NCI-H82 treated with DMSO at 0.1 percent for 48 hours (cell line): ENCODE data around the gene AVPR2.
A peak's percentile ranks its signal among the peaks of the same experiment; 100 is the strongest.

Source experiments
- DNase-seq: peaks from one replicate; lab custom pipeline; 2025; ENCODE audit not compliant: unreplicated experiment; lab: John Stamatoyannopoulos, UW

AVPR2 gene

GRCh38 chrX:153910446-153910845, 6.0 kb downstream of the AVPR2 start:
- DNase-seq, result no peak

- DNase-seq, result no peak
Observed at GRCh38 chrX:153911798-153912197, 7.3 kb downstream of the AVPR2 start.

- no peak for DNase-seq
Observed at GRCh38 chrX:153913211-153913610, 8.7 kb downstream of the AVPR2 start.

- DNase-seq, result no peak
Observed at GRCh38 chrX:153913701-153914100, 9.2 kb downstream of the AVPR2 start.

- DNase-seq, result no peak
Observed at GRCh38 chrX:153917869-153918268, 13.4 kb downstream of the AVPR2 start.

GRCh38 chrX:153919281-153919680, 14.8 kb downstream of the AVPR2 start:
- DNase-seq, result no peak

GRCh38 chrX:153920546-153920945, 16.1 kb downstream of the AVPR2 start:
- DNase-seq, result no peak

GRCh38 chrX:153921070-153921469, 16.6 kb downstream of the AVPR2 start:
- no peak for DNase-seq

GRCh38 chrX:153921511-153922446, 17.3 kb downstream of the AVPR2 start:
- no peak for DNase-seq

- peak; percentile 49 for DNase-seq
Observed at GRCh38 chrX:153922932-153923857, 18.7 kb downstream of the AVPR2 start.

GRCh38 chrX:153924149-153924861, 19.8 kb downstream of the AVPR2 start:
- DNase-seq, result peak; percentile 49

- DNase-seq, result no peak
Observed at GRCh38 chrX:153925387-153925738, 20.9 kb downstream of the AVPR2 start.

GRCh38 chrX:153925739-153926551, 21.5 kb downstream of the AVPR2 start, which contains the start of gene ARHGAP4:
Gene ARHGAP4 (minus strand): TSS chrX:153926264. CDS start chrX:153926202, 62 bp downstream.
- DNase-seq, result no peak

GRCh38 chrX:153926552-153926857, 22.0 kb downstream of the AVPR2 start:
- DNase-seq, result no peak

GRCh38 chrX:153926858-153927671, 22.6 kb downstream of the AVPR2 start:
- DNase-seq, result no peak

GRCh38 chrX:153927672-153927921, 23.1 kb downstream of the AVPR2 start:
- no peak for DNase-seq

- peak; percentile 99 for DNase-seq
Observed at GRCh38 chrX:153927922-153928760, 23.7 kb downstream of the AVPR2 start.

GRCh38 chrX:153928846-153929245, 24.4 kb downstream of the AVPR2 start:
- no peak for DNase-seq

GRCh38 chrX:153929576-153929975, 25.1 kb downstream of the AVPR2 start:
- no peak for DNase-seq
